Adrenal gland (tissue), 5 donors: ENCODE results near the gene FBXL7.

ENCODE experiments used
- CTCF ChIP-seq, 6 experiments: fragments of 450-650 bp in 4 of 6; fragments of 200-600 bp in 2 of 6; sonication (generic) in 1 of 6; IDR thresholded peaks; 1 replicate in 5 of 6; 2 replicates in 1 of 6; pipeline versions ENCODE4 v1.5.1 to v1.8.0; 2016 to 2021; ENCODE audit warnings: antibody characterized with exemption in 6 of 6, mild to moderate bottlenecking in 2 of 6, moderate library complexity in 1 of 6
- POLR2A ChIP-seq, 2 donors: fragments of 450-650 bp; IDR thresholded peaks; one replicate each; pipeline ENCODE4 v1.6.1; 2017; ENCODE audit warnings: antibody characterized with exemption in 2 of 2, mild to moderate bottlenecking in 2 of 2, moderate library complexity in 1 of 2
- donor health status: DM: no; HTN: no; CAD: no.

GRCh38 chr5:15516486-15516885 is 16.5 kb downstream of the FBXL7 start:
- TF ChIP-seq CTCF (IDR thresholded peaks at IDR 0.05) (no peak), POLR2A (IDR thresholded peaks at IDR 0.05) (no peak)
